C4-2B (cell line): ENCODE data around the gene XRCC6.

Experiments
- CTCF ChIP-seq: fragments of 450-650 bp; conservative IDR thresholded peaks from 2 replicates; pipeline ENCODE4 v1.5.1; 2017; ENCODE audit warnings: mild to moderate bottlenecking
- ZFX ChIP-seq: fragments of 450-650 bp; IDR thresholded peaks from 2 replicates; pipeline ENCODE4 v1.6.1; 2017

- TF ChIP-seq CTCF (no peak), ZFX (no peak)
Measured at GRCh38 chr22:41600976-41601375, 20.1 kb upstream of the XRCC6 start.
